8988T (cell line): Measurements from ENCODE around the gene ENKD1.

Source experiments
- DNase-seq: peaks from one replicate; pipeline ENCODE4 v3.0.0; 2011

Gene ENKD1

DNA sequence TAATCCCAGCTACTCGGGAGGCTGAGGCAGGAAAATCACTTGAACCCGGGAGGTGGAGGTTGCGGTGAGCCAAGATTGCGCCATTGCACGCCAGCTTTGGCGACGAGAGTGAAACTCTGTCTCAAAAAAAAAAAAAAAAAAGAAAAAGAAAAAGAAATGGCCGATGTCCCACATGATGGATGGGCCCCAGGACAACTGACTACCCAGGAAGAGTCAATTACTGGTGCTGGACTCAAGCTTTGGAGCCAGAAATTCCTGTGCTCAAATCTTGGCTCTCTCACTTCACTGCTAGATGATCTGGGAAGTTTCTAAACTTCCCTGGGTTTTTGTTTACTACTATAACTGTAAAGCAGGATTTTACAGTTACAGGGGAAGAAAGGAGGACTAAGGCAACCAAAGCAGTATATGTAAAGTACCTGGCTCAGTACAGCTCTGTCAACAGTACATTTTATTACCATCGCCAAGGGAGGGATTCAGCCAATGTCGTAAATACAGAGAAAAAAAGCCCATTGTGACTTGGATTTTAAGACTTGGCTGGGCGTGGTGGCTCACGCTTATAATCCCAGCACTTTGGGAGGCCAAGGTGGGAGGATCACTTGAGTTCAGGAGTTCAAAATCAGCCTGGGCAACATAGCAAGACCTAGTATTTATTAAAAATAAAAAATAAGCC, 11.9 kb upstream of the ENKD1 start:
- no peak for DNase-seq

DNA sequence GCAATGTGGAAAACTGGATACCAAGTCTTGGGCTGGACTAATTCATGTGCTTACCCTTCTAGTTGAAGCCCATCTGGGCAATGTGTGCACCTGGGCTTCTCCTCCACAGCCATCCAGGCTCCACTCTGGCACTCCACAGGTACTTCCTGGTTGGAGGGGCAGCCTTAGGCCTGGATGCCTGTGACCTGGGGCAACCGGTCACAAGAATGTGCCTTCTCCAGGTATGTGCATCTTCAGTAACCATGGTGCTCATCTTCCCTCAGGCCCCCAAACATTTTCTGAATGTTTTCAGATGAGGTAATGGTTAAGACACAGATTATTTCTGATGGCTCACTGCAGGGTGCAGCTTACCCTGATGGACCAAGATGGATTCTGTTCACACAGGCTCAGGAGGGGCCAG, 11.2 kb upstream of the ENKD1 start:
- DNase-seq = no peak

DNA sequence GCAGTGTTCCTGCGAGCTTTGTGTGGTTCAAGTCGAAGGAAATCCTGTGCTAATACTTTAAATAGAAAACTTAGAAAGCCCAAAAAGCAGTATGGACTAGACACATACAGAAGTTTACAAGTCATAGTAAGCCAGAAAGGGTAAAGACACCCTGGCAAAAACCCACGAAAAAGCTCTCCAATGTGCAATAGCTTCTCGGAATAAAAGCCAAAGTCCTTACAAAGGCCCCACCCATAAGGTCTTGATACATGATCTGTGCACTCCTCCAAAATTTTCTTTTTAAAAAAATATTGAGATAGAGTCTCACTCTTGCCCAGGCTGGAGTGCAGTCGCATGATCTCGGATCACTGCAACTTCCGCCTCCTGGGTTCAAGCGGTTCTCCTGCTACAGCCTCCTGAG, 10.4 kb upstream of the ENKD1 start:
- DNase-seq = no peak

DNA sequence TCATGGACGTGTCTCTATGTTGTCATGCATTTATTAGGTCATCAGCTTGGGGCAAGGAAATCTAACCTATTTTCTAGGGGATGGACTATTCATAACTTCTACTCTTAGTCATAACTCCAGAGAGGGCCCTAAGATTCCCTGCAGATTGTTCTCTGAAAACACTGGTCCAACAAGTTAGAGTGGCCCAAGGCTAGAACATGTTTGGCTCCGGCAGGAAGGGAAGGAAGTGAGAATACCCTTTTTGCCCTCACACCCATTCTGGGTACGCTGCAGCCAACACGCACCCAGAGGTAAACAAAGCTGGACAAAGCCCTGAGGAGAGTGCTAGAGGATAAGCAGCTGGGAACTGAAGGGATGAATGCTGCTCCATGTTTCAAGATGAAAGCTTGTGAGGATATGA, 10.0 kb upstream of the ENKD1 start:
- DNase-seq = no peak

DNA sequence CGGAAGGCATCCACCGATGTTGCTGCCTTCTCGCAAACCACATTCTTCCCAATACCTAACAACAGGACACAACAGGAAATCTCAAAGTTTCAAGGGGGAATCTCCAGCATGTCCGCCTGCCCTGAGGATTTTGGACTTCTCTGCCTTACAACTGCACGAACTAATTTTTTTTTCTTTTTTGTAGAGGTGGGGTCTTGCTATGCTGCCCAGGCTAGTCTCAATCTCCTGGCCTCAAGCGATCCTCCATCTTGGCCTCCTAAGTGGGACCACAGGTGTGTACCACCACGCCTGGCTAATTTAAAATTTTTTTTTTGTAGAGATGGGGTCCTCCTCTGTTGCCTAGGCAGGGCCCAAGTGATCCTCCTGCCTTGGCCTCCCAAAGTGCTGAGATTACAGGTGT, 9.4 kb upstream of the ENKD1 start:
- no peak for DNase-seq

DNA sequence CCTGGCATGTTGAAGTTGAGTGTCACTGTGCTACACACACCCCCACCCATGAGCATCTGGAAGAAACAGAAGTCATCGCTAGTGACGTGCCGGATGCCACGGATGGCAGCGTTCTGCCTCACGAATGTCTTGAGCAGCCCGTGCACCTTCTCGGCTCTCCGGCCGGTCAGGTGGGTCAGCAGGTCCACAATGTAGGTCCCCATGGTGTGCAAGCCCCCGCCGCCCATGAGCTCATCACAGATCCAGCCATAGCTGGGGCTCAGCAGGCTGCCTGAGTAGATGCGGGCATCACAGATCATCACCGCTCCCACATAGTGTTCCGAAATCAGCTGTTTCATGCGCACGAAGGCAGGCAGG, 9.0 kb upstream of the ENKD1 start:
- DNase-seq = no peak

DNA sequence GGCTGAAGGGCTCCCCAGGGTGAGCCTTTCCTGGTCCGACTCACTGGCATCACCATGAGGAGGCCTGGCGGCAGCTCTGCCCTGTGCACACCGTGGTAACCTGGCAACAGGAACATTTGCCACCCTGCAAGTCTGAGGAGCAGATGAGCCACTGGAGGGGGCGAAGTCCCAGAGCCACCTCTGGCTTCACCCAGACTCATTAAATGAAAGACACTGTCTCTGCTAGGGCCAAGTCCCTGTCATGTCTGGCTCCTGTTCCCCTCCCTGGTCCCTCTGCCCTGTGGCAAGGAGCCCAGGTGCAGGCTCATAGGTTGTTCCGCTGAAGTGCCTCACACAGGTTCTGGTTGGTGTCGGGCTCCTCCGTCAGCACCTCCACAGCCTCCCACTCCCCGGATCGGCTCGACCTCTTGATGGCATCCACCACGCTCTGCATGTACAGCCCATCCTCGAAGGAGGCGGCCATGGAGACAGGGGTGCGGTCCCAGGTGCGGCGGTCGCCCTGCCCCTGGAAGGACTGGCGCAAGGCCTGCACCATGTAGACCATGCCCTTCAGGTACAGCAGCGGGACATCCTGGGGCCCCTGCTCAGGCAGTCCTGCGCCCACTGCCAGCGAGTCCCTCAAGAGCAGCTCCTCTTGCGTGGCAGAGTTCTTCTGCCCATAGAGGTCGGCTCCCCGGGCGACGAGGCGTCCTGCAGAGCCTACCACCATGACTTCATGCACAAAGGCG, 8.5 kb upstream of the ENKD1 start:
- no peak for DNase-seq

DNA sequence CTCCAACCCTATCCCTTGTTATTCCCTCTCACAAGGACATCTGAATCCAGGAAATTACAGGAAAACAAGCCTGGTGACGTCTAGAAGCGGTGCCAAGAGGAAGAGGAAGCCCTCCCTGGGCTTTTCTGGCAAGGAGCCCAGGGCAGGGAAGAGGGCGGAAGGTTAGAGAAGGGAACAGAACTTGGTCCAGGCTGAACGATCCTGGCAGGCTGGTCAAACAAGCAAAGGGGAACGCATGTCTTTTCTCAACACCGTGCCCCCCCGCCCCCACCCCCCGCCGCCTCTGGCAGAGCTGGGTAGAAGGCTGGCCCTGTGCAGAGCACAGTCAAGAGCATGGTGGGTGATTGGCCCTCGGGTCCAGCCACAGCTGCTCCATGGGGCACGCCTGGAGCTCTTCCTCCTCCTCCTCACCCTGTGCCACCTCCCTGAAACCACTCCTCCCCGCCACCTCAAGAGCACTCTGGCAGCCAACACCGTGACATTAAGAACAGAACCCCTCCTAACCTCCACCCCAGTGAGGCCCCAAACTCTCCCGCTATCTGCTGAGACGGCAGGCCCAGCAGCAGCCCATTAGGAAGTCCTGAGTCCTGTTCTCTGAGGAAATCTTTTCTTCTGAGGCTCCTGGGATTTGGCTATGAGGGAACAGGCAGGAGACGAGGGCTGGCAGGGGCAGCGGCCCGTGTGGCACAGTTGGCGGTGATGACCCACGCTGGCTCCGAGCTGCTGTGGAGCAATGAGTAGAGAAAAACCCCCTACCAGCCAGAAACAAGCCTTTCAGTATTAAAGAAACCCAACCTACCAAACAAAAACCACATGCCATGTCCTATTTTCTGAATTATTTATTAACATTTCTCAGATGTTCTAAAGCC, 7.4 kb upstream of the ENKD1 start:
- DNase-seq = no peak

DNA sequence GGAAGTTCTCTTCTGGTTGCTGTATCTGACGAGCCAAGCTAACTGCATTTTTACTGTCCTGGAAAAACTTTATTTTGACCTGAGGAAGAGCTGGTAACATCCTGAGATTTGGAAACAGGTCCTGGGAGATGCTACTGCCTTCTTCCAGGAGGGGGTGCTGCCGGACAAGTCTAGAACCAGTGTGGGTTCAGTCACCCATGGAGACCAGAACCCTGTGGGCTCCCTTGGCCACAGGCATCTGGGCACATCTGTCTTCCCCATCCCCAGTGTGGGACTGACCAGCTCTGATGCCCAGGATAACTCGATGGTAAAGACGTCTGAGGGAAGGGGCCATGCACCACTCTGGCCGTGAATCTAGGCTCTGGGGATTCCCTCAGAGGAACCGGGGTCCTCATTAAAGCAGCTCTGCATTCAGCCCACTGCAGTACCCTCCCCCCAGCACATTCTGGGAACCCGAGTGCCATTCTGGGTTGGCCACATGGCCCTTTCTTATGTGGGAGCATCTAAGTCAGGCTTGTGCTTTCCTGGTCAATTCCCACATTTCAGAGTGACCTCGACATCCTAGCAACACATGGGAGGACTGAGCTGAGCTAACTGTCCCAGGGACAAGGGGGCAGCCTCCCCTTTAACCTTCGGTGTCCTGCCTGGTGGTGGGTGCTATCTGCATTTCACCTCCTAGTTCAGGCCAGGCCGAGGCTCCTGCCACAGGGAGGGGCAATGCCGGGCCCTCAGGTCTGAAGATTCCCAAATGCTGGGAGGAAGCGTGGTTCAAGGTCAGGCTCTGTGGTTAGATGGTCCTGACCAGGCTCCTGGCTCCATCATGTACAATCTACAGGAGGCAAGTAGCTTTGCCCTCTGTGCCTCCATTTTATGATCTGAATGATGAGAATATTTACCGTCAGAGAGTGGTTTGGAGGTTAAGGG, 6.5 kb upstream of the ENKD1 start:
- DNase-seq = peak; percentile 88

DNA sequence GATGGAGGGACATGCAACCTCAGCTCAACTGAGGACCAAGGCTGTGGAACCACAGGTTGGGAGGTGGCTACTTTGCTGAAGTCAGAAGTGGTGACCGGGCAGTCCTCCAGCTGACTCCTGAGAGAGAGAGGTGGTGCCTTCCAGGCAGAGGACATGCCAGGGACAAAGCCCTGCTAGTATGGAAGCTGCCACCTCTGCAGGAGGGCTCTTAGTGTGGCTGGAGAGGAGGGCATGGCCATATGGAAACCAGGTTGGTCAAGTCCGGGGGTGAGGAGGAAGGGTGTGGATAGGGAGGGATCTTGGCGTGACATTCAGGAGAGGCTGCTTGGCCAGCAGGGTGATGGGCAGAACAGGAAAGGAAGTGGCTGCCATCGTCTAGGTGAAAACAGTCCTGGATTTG, 5.8 kb upstream of the ENKD1 start:
- no peak for DNase-seq

DNA sequence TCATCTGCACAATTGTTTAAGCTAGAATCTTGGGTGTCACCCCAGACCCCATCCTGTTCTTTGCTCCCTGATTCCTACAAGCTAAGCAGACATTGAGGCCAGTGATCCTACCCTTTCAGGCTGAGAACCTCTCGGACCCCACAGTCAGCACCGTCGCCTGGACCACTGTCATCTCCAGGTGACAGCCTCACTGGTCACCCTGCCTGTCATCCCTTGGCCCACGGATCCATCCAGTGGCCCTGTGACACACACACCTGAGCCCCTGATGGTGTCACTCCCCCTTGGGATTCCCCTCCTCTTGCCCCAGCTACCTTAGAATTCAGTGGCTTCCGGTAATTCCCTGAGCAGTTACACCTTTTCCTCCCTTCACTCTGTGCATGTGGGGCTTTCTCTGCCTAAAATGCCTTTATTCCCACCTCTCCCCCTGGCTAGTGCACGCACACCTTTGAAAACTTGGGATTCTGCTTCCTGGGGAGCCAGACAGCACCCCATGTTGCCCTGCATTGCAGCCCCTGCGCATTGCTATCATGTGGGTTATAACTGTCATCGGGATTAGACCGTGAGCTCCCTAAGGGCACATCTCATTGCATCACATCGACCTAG, 3.0 kb upstream of the ENKD1 start:
- no peak for DNase-seq

DNA sequence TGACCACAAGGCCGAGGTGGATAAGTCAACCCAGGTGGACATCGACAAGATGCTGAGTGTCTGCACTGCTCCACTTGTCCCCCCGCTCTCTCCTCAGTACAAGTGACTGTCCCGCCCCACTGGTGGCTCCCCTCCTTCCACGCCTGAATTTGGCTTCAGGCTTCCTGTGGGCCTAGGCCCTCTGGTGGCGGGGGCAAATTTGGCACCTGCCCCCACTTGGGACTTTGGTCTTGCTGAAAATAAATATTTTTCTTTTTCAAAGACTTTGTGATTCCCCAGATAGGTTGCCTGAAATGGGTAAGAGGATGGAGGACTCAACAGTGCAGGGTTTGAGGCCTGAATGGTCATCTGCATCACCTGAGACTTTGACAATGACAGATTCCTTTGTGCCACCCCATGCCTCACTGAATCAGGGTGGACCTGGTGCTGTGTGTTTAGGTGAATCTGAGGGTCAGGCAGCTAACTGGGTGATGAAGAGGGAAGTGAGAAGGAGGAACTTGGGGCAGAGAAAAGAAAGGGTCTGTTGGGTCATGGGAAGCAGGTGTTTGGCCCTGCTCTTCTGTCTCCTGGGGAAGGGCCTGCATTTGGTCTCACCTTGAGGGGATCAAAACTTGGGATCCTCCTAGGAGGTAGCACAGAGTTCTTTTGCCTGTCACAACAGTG, 2.1 kb upstream of the ENKD1 start:
- peak; percentile 43 for DNase-seq

DNA sequence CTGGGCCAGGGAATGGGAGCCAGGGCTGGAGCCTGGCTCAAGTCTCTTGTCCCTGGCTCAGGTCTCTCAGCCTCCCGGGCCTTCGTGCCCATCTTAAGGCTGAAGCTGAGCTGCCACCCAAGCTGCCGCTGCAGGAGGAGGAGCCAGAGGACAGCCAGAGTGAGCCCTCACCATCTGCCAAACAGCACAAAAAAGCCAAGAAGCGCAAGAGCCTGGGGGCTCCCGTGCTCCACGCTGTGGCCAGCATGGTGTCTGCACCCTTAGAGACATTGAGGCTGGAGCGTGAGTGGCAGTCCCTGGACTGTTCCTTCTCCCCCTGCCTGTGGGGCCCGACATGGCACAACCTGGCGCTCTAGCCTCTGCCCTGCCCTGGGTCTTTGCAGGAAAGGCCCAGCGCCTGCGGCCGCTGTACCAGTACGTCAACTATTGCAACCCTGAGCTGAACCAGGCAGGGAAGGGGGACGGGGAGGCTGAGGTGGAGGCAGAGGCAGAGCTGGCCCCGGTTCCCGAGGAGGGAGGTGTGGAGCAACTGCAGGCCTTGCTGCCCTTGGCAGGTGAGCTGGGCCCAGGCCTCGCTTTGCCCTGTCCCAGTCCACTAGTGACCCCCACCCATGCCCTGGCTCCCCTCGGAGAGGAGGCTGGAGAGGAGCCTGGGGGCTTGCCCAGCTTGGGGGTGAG, 1.4 kb upstream of the ENKD1 start:
- DNase-seq = peak; percentile 100

DNA sequence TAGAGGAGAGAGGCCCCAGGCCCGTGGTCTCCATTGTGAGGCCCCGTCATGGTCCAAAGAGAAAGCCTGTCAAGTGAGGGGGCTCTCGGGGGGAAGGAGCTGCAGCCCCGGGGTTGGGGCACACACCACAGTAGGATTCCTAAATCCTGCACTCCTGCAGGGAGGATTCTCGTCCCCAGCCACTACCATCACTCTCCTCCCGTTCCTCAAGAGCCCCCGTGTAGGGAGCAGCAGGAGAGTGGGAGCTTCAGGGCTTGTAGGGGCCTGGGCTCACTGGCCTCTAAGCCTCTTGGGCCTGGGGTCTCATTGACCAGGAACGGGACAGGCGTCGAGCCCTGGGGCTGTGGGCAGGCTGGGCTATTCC, 885 bp upstream of the ENKD1 start:
- DNase-seq = no peak

DNA sequence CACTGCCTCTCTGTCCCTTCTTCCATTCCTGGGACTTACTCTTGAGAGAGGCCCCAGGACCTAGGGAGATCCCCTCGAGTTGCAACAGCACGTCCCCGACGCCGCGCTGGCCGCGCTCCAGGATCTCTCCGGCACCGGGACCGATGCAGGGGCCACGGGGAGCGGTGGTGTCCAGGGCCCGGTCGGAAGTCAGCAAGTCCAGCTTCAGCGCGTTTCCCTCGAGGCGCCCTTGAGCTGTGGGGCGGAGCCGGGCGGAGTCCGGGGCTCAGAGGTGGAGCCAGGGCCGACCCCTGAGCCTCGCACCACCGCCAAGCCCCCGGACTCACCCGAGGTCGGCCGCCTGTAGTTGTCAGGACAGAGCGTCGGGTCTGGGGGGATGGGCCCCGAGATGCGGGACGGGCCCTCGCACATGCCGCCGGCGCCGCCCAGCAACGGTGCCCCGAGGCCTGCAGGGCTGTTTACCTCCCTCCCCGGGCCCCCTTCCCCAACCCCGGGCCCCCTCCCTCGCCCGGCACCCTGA, 458 bp downstream of the ENKD1 start:
- DNase-seq = peak; percentile 83

DNA sequence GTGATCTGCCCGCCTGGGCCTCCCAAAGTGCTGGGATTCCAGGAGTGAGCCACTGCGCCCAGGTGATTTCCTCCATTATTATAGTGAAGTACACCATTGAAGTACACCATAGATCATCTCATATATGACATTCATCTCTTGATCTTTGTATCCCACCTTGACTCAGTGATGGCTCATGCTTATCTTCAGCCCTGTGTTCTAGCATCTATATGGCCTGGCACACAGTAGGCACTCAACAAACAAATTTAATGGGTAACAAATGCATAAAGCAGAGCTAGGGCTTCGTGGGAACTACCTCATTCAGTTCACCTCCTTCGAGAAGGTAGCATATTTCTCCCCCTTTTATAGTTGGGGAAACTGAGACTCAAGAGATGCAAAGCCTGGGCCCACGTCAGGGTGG, 952 bp downstream of the ENKD1 start:
- DNase-seq = no peak

DNA sequence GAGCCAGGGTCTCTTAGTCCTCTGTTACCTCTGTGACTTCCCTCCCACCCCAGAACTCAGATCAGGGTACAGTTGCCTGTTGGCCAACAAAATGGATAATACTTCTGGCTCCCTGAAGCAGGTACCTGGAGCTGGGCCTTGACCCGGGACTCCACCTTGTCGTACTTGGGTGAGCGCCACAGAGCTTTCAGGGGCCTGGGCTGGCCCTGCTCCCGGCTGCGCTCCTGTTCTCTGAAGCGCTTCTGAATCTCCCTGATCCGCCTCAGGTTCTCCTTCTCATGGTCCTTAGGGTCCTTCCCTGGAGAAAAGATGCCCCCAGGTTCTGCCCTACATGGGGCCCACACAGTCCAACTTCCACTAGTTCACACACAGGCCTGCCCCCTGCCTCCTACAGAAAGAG, 1.7 kb downstream of the ENKD1 start:
- DNase-seq = no peak

DNA sequence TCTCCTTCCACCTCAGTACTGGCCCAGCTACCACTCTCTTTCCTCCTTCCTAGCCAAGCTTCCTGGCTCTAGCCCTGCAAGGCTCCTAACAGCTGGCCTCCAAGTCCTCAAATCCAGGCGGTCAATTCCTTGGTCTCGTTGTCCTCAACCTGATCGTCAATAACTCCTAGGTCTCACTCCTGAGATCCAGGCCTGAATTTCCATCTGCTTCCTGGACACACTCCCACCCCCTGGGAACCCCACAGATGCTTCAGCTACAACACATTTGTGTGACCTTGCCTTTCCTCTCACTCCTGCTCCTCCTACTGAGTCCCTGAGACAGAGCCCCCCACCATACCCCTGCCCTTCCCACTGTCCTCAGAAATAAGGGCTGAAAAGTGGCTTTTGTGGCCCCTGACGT, 2.3 kb downstream of the ENKD1 start:
- peak; percentile 36 for DNase-seq

DNA sequence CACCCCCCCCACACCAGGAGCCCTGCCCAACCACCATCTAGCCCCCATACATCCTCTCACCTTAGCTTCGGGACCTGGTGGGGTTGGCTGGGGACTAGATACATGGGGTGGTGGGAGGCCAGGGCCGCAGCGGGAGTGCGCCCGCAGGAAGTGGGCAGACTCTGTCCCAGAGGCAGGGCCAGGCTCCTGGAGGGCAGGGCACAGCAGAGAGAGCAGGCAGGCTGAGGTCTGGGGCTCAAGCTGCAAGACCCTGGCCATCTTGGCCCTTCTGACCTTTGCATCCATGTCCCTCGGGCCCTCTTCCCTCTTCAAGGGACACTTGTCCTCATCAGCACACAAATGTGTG, 2.7 kb downstream of the ENKD1 start:
- DNase-seq = no peak

DNA sequence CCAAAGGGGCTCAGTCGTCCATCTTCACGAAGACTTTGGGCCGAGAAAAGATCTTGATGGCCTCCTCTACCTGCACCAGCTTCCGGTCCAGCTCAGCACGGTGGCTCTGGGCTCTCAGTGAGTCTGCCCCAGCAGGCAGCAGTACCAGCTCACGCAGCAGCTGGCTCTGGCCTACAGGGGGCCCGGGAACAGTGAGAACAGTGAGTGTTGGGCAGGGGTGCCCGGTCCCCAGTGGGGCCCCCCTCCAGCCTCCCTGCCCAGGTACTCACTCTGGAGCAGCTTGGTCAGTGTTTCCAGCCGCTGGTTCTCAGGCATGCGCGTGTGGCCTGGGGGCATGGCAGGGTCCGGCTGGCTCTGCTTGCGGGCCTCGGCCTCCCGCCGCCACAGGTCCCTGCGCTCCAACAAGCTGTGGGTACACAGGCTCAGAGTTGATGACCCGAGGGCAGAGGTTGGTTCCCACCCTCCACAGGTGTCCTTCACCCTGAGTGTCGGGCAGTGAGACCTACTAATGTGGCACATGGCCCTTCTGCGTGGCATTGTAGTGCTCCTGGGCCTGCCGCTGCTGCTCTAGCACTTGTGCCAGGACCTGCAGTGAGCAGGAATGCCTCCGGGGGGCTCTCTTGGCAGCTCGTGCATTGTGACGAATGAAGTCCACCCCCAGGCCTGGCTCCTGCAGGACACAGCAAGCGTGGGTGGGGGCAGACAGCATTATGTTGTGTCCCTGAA, 3.2 kb downstream of the ENKD1 start:
- peak; percentile 97 for DNase-seq

DNA sequence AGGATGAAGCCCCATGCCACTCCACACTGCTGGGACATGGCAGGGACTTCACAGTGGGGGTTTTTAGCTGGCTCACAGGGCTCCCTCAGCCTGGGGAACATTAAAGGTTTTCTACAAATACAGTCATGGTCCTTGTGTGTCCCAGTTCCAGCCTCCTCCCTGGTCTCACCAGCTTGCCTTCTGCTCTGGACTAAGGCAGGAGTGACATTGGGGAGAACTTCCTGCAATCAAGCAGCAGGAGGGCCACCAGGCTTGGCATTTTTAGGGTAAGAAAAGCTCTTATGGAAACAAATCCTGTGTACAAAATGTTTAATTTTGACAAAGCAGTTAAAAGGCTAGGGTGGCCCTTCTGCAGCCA, 3.9 kb downstream of the ENKD1 start:
- DNase-seq = peak; percentile 28
